ELF-1 (cell line): Measurements from ENCODE around the gene CDC42EP4.

Experiments
- DNase-seq: peaks from one replicate; pipeline ENCODE4 v3.0.0-alpha.2; 2016; ENCODE audit warnings: low read depth, low spot score

CDC42EP4 gene, protein sequence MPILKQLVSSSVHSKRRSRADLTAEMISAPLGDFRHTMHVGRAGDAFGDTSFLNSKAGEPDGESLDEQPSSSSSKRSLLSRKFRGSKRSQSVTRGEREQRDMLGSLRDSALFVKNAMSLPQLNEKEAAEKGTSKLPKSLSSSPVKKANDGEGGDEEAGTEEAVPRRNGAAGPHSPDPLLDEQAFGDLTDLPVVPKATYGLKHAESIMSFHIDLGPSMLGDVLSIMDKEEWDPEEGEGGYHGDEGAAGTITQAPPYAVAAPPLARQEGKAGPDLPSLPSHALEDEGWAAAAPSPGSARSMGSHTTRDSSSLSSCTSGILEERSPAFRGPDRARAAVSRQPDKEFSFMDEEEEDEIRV

DNA sequence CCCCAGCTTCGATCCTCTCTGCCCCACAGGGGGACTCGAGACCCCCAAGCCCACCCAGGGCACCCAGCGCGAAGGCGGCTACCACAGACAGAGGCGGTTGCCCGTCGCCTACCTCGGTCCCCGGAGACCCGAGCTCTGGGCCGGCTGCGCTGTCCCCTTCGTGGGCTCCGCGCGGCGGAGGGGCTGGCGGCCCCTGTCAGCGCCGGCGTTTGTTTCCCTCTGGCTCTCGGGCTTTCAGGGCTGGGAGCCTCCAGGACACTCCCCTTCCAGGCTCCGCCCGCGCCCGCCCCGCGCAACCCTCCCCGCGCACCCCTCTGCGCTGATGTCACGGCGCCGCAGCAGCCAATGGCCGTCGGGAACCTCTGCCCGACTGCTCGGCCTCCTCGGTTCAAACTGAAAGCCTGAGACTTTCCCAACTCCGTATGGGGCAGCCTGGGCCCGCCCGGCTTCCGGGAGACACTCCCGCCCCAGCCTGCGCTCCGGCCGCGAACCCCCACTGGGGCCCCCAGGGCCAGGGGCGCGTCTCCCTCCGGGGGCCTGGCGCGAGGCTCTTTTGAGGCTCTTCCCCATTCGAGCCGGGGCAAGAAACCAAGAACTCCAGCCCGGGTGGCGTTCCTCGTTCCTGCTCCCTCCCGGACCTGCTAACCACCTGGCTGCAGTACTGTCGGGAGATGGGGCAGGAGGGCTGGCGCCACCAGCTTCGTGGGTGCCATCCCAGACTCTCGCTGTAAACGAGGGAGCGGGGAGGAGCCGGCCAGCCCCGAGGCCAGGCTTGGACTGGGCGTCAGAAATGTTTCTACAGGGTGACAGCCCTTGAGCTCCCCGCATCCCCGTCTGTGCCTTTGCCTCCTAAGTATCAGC, at the start of gene CDC42EP4:
CDC42EP4 (minus strand) TSS at position 221 of the 861 bp plus-strand sequence. CDS start 25,501 bp downstream, outside the sequence.
- DNase-seq = peak; percentile 94

GRCh38 chr17:73360961-73361761, 49.4 kb upstream of the CDC42EP4 start:
- DNase-seq = peak; percentile 77

GRCh38 chr17:73359987-73360410, 48.2 kb upstream of the CDC42EP4 start:
- DNase-seq = peak; percentile 96

GRCh38 chr17:73359352-73359751, 47.6 kb upstream of the CDC42EP4 start:
- no peak for DNase-seq

- DNase-seq = no peak
These were observed 46.9 kb upstream of the CDC42EP4 start for GRCh38 chr17:73358668-73359067.

- no peak for DNase-seq
These were observed 46.2 kb upstream of the CDC42EP4 start for GRCh38 chr17:73357981-73358380.

- DNase-seq = no peak
These were observed 45.5 kb upstream of the CDC42EP4 start for GRCh38 chr17:73357318-73357717.

GRCh38 chr17:73356561-73357170, 44.9 kb upstream of the CDC42EP4 start:
- DNase-seq = no peak

DNA sequence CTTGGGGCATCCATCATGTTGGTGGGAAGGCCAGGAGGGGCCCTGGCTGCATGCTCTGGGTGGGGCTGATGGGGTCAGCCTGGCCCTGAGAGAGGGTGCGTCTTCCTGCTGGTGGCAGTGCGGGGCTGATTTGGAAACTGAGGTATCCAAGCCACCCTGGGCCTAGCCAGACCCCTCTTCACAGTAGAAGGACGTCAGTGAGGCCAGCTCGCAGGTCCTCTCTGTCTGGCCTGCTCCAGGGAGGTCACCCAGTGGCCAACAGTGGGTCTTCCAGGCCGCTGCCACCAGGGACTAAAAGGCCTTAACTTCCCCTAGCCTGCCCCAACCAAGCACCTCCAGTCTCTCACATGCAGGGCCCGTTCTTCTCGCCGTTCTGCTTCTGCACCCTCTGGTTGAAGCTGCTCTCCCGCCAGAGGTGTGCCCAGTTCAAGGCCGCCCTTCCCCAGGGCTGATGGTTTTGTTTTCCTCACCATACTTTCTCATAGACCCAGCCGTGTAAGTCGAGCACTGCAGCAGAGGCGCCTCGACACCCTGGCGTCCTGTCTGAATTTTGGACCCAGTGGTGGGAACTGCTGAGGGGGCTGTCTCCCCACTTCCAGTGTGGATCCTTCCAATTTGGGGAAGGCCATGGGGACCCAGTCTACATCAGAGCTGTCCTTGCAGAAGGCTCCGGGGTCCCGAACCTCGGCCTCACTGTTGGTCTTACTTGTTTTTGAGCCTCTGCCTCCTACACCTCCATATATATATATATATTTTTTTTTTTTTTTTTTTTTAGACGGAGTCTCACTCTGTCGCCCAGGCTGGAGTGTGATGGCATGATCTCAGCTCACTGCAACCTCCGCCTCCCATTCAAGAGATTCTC, 42.9 kb upstream of the CDC42EP4 start:
- no peak for DNase-seq

GRCh38 chr17:73352261-73352660, 40.5 kb upstream of the CDC42EP4 start:
- DNase-seq = no peak

DNA sequence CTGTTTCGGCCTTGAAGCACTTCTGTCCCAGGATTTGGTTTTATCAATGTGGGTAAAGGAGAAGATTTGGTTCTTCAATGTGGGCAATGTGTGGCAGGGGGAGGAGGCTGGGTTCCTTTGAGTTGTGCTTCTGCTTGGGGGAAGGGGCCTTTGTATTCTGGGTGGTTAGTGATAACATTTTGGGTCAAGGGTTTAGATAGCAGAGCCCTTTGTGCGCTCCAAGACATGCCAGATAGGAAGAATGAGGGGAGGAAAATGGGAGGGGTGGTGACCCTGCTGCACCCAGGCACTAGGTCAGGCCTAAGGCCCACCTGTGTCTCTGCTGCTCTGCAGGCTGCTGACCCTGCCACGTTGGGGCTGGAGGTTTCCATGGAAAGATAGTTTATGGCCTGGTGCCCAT, 40.0 kb upstream of the CDC42EP4 start:
- no peak for DNase-seq

DNA sequence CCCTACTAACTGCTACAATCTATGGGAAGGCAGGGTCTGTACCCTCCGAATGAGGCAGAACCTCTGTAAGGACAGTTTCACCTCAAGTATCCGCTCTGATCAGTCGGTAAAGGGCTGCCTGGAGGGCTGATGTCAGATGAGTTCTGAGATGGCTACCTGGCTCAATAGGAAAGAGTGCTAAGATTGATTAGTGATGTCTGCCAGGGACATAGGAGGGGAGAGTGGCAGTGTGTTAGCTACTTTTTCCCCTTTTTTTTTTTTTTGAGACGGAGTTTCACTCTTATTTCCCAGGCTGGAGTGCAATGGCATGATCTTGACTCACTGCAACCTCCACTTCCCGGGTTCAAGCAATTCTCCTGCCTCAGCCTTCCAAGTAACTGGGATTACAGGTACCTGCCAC, 39.1 kb upstream of the CDC42EP4 start:
- DNase-seq = no peak

GRCh38 chr17:73349647-73350046, 37.8 kb upstream of the CDC42EP4 start:
- DNase-seq = no peak

DNA sequence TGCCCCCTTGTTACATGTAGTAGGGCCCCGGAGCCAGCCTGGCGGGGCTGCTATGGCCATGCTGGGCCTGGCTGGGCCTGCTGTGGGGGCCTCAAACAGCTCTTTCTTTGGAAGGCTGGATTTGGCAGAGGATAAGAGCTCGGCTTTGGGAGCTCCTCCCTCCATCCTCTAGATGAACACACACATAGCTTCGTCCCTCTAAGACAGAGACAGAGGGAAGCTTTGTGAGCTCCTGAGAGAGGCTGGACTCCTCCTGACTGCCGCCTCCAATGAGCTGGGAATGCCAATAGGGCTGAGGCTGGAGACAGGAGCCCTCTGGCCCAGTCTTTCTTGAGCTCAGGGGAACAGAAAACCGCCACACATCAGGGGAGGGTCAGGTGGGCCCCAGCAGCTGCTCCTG, 37.3 kb upstream of the CDC42EP4 start:
- DNase-seq = peak; percentile 42

DNA sequence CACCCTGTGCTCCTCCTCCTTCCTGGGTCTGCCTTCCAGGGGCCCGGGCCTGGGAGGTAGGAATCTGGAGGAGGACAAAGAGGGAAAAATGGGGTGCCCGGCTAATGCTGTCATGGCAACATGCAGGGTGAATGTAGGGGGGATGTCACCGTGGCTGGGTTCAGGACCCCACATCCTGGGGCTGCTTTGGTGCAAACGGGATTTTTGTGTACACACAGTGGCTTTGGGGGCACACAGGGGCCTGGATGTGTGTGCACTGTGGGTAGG, 37.0 kb upstream of the CDC42EP4 start:
- no peak for DNase-seq

GRCh38 chr17:73348018-73348828, 36.4 kb upstream of the CDC42EP4 start:
- DNase-seq = no peak

- no peak for DNase-seq
These were observed 35.5 kb upstream of the CDC42EP4 start for GRCh38 chr17:73347351-73347750.

GRCh38 chr17:73346501-73347162, 34.8 kb upstream of the CDC42EP4 start:
- DNase-seq = no peak

- no peak for DNase-seq
These were observed 32.1 kb upstream of the CDC42EP4 start for GRCh38 chr17:73343739-73344454.
